Measurements from ENCODE around the gene RFTN2.
A peak's percentile ranks its signal among the peaks of the same experiment; 100 is the strongest.
"Not testable (repeated sequence)": the region's sequence is repeated elsewhere in the genome, so short reads cannot be mapped to it uniquely, and the experiment has no call there.

RFTN2 gene

GRCh38 chr2:197598450-197598849 lies 76.9 kb downstream of the RFTN2 start:
- no peak overlapping the region for H3K9ac ChIP-seq (ENCODE audit: low read depth, low read length)
- H3K36me3 ChIP-seq (ENCODE audit: insufficient read depth, low read length), result no peaks in the 10 kb centered on the region
- H3K9me3 ChIP-seq (replicated peaks; ENCODE audit: low read length), result no peaks in the 10 kb centered on the region
- no peaks in the 10 kb centered on the region for H3K4me1 ChIP-seq (ENCODE audit: control insufficient read depth, insufficient read depth, low read length)
- H3K27me3 ChIP-seq (ENCODE audit: control insufficient read depth, insufficient read depth, low read length), result no peaks in the 10 kb centered on the region
- H3K4me2 ChIP-seq (ENCODE audit: low read length), result no peak overlapping the region
- H3K4me3 ChIP-seq (ENCODE audit: low read length), result no peak overlapping the region

GRCh38 chr2:197597166-197597565 lies 78.2 kb downstream of the RFTN2 start:
- no peak overlapping the region for H3K9ac ChIP-seq (ENCODE audit: low read depth, low read length)
- H3K4me2 ChIP-seq (ENCODE audit: low read length), result no peak overlapping the region
- H3K36me3 ChIP-seq (ENCODE audit: insufficient read depth, low read length), result no peaks in the 10 kb centered on the region
- no peaks in the 10 kb centered on the region for H3K9me3 ChIP-seq (replicated peaks; ENCODE audit: low read length)
- no peaks in the 10 kb centered on the region for H3K4me1 ChIP-seq (ENCODE audit: control insufficient read depth, insufficient read depth, low read length)
- no peaks in the 10 kb centered on the region for H3K27me3 ChIP-seq (ENCODE audit: control insufficient read depth, insufficient read depth, low read length)
- H3K4me3 ChIP-seq (ENCODE audit: low read length), result no peak overlapping the region

- H3K4me3 ChIP-seq (ENCODE audit: low read length), result no peak overlapping the region
- no peaks in the 10 kb centered on the region for H3K36me3 ChIP-seq (ENCODE audit: insufficient read depth, low read length)
- H3K9ac ChIP-seq (ENCODE audit: low read depth, low read length), result no peak overlapping the region
- H3K9me3 ChIP-seq (replicated peaks; ENCODE audit: low read length), result no peaks in the 10 kb centered on the region
- no peaks in the 10 kb centered on the region for H3K27me3 ChIP-seq (ENCODE audit: control insufficient read depth, insufficient read depth, low read length)
- no peaks in the 10 kb centered on the region for H3K4me1 ChIP-seq (ENCODE audit: control insufficient read depth, insufficient read depth, low read length)
- H3K4me2 ChIP-seq (ENCODE audit: low read length), result no peak overlapping the region
Observed at GRCh38 chr2:197596766-197597165, 78.6 kb downstream of the RFTN2 start.

- Histone ChIP-seq H3K9ac (ENCODE audit: low read depth, low read length) (no peak overlapping the region), H3K4me2 (ENCODE audit: low read length) (no peak overlapping the region), H3K36me3 (ENCODE audit: insufficient read depth, low read length) (no peaks in the 10 kb centered on the region), H3K9me3 (replicated peaks; ENCODE audit: low read length) (no peaks in the 10 kb centered on the region), H3K4me3 (ENCODE audit: low read length) (no peak overlapping the region), H3K27me3 (ENCODE audit: control insufficient read depth, insufficient read depth, low read length) (no peaks in the 10 kb centered on the region), H3K4me1 (ENCODE audit: control insufficient read depth, insufficient read depth, low read length) (no peaks in the 10 kb centered on the region)
Observed at GRCh38 chr2:197591339-197592072, 83.9 kb downstream of the RFTN2 start.

GRCh38 chr2:197587255-197587654 lies 88.1 kb downstream of the RFTN2 start:
- H3K27me3 ChIP-seq (ENCODE audit: control insufficient read depth, insufficient read depth, low read length); H3K4me1 ChIP-seq (ENCODE audit: control insufficient read depth, insufficient read depth, low read length); H3K4me3 ChIP-seq (ENCODE audit: low read length); H3K9me3 ChIP-seq (replicated peaks; ENCODE audit: low read length); H3K9ac ChIP-seq (ENCODE audit: low read depth, low read length); H3K4me2 ChIP-seq (ENCODE audit: low read length); H3K36me3 ChIP-seq (ENCODE audit: insufficient read depth, low read length): not testable (repeated sequence)

GRCh38 chr2:197580166-197580565 lies 95.2 kb downstream of the RFTN2 start:
- H3K9me3 ChIP-seq (replicated peaks; ENCODE audit: low read length); H3K27me3 ChIP-seq (ENCODE audit: control insufficient read depth, insufficient read depth, low read length); H3K9ac ChIP-seq (ENCODE audit: low read depth, low read length); H3K4me3 ChIP-seq (ENCODE audit: low read length); H3K36me3 ChIP-seq (ENCODE audit: insufficient read depth, low read length); H3K4me2 ChIP-seq (ENCODE audit: low read length): not testable (repeated sequence)
- peaks cover 20% of the 10 kb centered on the region for H3K4me1 ChIP-seq (ENCODE audit: control insufficient read depth, insufficient read depth, low read length)

GRCh38 chr2:197578294-197578693 lies 97.1 kb downstream of the RFTN2 start:
- not testable (repeated sequence) for H3K4me2 ChIP-seq (ENCODE audit: low read length); H3K9ac ChIP-seq (ENCODE audit: low read depth, low read length); H3K4me3 ChIP-seq (ENCODE audit: low read length); H3K9me3 ChIP-seq (replicated peaks; ENCODE audit: low read length); H3K27me3 ChIP-seq (ENCODE audit: control insufficient read depth, insufficient read depth, low read length); H3K36me3 ChIP-seq (ENCODE audit: insufficient read depth, low read length)
- peaks cover 20% of the 10 kb centered on the region for H3K4me1 ChIP-seq (ENCODE audit: control insufficient read depth, insufficient read depth, low read length)

- no peak overlapping the region for H3K4me3 ChIP-seq (ENCODE audit: low read length)
Observed at GRCh38 chr2:197577446-197577845, 97.9 kb downstream of the RFTN2 start.

GRCh38 chr2:197576631-197577030 lies 98.8 kb downstream of the RFTN2 start:
- peaks cover 25% of the 10 kb centered on the region for H3K4me1 ChIP-seq (ENCODE audit: control insufficient read depth, insufficient read depth, low read length)
- peak overlapping the region; percentile 65 for H3K4me2 ChIP-seq (ENCODE audit: low read length)
- H3K9me3 ChIP-seq (replicated peaks; ENCODE audit: low read length), result no peaks in the 10 kb centered on the region
- no peaks in the 10 kb centered on the region for H3K27me3 ChIP-seq (ENCODE audit: control insufficient read depth, insufficient read depth, low read length)
- H3K36me3 ChIP-seq (ENCODE audit: insufficient read depth, low read length), result peaks cover 13% of the 10 kb centered on the region
- no peak overlapping the region for H3K9ac ChIP-seq (ENCODE audit: low read depth, low read length)
- H3K4me3 ChIP-seq (ENCODE audit: low read length), result no peak overlapping the region

More at GRCh38 chr2:197577446-197577845, 97.9 kb downstream of the RFTN2 start:
- peaks cover 6% of the 10 kb centered on the region for H3K36me3 ChIP-seq (ENCODE audit: insufficient read depth, low read length)
- H3K4me1 ChIP-seq (ENCODE audit: control insufficient read depth, insufficient read depth, low read length), result peaks cover 20% of the 10 kb centered on the region
- no peaks in the 10 kb centered on the region for H3K27me3 ChIP-seq (ENCODE audit: control insufficient read depth, insufficient read depth, low read length)
- no peak overlapping the region for H3K4me2 ChIP-seq (ENCODE audit: low read length)
- no peaks in the 10 kb centered on the region for H3K9me3 ChIP-seq (replicated peaks; ENCODE audit: low read length)
- no peak overlapping the region for H3K9ac ChIP-seq (ENCODE audit: low read depth, low read length)

- Histone ChIP-seq H3K27me3 (ENCODE audit: control insufficient read depth, insufficient read depth, low read length) (no peaks in the 10 kb centered on the region), H3K4me1 (ENCODE audit: control insufficient read depth, insufficient read depth, low read length) (peaks cover 31% of the 10 kb centered on the region), H3K4me2 (ENCODE audit: low read length) (peak overlapping the region; percentile 16), H3K4me3 (ENCODE audit: low read length) (no peak overlapping the region), H3K9me3 (replicated peaks; ENCODE audit: low read length) (no peaks in the 10 kb centered on the region), H3K9ac (ENCODE audit: low read depth, low read length) (no peak overlapping the region), H3K36me3 (ENCODE audit: insufficient read depth, low read length) (peaks cover 13% of the 10 kb centered on the region)
Observed at GRCh38 chr2:197575987-197576386, 99.4 kb downstream of the RFTN2 start.

- no peaks in the 10 kb centered on the region for H3K9me3 ChIP-seq (replicated peaks; ENCODE audit: low read length)
- H3K4me2 ChIP-seq (ENCODE audit: low read length), result no peak overlapping the region
- H3K4me1 ChIP-seq (ENCODE audit: control insufficient read depth, insufficient read depth, low read length), result peaks cover 36% of the 10 kb centered on the region
- no peaks in the 10 kb centered on the region for H3K27me3 ChIP-seq (ENCODE audit: control insufficient read depth, insufficient read depth, low read length)
- H3K36me3 ChIP-seq (ENCODE audit: insufficient read depth, low read length), result peaks cover 13% of the 10 kb centered on the region
- H3K9ac ChIP-seq (ENCODE audit: low read depth, low read length), result no peak overlapping the region
- no peak overlapping the region for H3K4me3 ChIP-seq (ENCODE audit: low read length)
Observed at GRCh38 chr2:197573608-197574007, 101.8 kb downstream of the RFTN2 start.

- Histone ChIP-seq H3K9me3 (replicated peaks; ENCODE audit: low read length) (no peaks in the 10 kb centered on the region), H3K27me3 (ENCODE audit: control insufficient read depth, insufficient read depth, low read length) (no peaks in the 10 kb centered on the region), H3K4me2 (ENCODE audit: low read length) (no peak overlapping the region), H3K4me1 (ENCODE audit: control insufficient read depth, insufficient read depth, low read length) (peaks cover 29% of the 10 kb centered on the region), H3K9ac (ENCODE audit: low read depth, low read length) (no peak overlapping the region), H3K36me3 (ENCODE audit: insufficient read depth, low read length) (peaks cover 13% of the 10 kb centered on the region), H3K4me3 (ENCODE audit: low read length) (no peak overlapping the region)
Observed at GRCh38 chr2:197571627-197572271, 103.6 kb downstream of the RFTN2 start.

Data from skeletal muscle satellite cell (primary cell).